ENCODE measurements around the gene CENPP. TPM values are rescaled to one million over a fixed set of nuclear protein-coding genes. Genes with fewer than 3 reads are reported as not detected.

CENPP gene
- polyA plus RNA-seq, 2 of the 4 experiments (the other 2 are of a cell fraction) = 7.2 to 13.4 TPM

DNA sequence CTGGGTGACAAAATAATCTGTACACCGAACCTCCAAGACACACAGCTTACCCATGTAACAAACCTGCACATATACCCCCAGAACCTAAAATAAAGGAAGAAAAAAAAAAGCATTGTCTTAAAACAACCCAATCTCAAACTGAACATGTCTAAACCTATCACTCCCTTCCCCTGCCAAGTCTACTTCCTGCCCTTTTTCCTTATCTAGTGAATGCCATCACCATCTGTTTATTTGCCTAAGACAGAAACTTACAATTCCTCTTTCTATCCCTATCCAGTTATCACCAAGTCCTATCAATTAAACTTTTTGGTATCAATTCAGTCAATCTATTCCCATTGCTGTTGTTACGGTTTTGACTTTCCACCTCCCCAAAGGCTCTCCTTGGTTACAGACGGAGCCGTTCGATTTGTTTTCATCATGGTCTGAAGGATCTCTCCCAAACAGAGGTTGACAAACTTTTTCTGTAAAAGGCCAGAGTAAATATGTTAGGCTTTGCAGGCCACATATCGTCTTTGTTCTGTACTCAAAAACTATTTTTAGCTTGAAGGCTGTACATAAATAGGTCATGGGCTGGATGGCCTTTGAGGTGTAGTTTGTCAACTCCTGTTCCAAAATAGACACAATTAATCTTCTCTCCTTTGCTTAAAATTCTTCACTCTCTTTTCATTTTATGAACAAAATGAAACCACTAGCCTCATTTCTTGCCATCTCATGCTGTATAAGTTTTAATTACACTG is 12.7 kb upstream of the CENPP start:
- CTCF ChIA-PET = interaction anchor here (0.6 to 1.5 kb wide), 4 partner anchors 8 to 179 kb away, joined by 3 to 6 read pairs (median 4); no protein-coding TSS in a partner anchor
- WGBS (ENCODE audit: missing lambda C conversion rate) = 93% methylated on average over 6 of the region's 6 CpGs
- H3K9me3 ChIP-seq = no peaks in the 10 kb centered on the region
- FAIRE-seq = no peak
- no peak for DNase-seq (ENCODE audit: low read depth in 1 of 2, low spot score in 1 of 2)
- no peaks in the 10 kb centered on the region for H3K4me1 ChIP-seq
- POLR2A ChIA-PET = no interaction called here
- no peak overlapping the region for H3K27ac ChIP-seq
- no peak overlapping the region for H3K4me3 ChIP-seq
- TF ChIP-seq SMC3 (IDR thresholded peaks at IDR 0.05) (no peak), MAZ (IDR thresholded peaks at IDR 0.05; ENCODE audit: borderline replicate concordance, low read depth, low read length) (no peak), RNF2 (IDR thresholded peaks at IDR 0.05; ENCODE audit: borderline replicate concordance, low read depth) (no peak), RCOR1 (IDR thresholded peaks at IDR 0.05; ENCODE audit: low read depth, low read length) (no peak), PHF8 (IDR thresholded peaks at IDR 0.05; ENCODE audit: borderline replicate concordance, low read depth) (no peak), BHLHE40 (IDR thresholded peaks at IDR 0.05; ENCODE audit: low read depth, low read length) (no peak), JUN (IDR thresholded peaks at IDR 0.05) (no peak), HEYL (CRISPR knock-in tag; IDR thresholded peaks at IDR 0.05) (no peak), PBX3 (IDR thresholded peaks at IDR 0.05) (no peak), USF2 (IDR thresholded peaks at IDR 0.05) (no peak), RARB (CRISPR knock-in tag; IDR thresholded peaks at IDR 0.05) (no peak), HOXB5 (CRISPR knock-in tag; IDR thresholded peaks at IDR 0.05) (no peak), EHMT2 (IDR thresholded peaks at IDR 0.05; ENCODE audit: low read depth) (no peak), RAD21 (conservative IDR thresholded peaks at IDR 0.05 in 1 of 2, IDR thresholded peaks at IDR 0.05 in 1 of 2) (no peak)
- TF ChIP-seq, protein P1, sequence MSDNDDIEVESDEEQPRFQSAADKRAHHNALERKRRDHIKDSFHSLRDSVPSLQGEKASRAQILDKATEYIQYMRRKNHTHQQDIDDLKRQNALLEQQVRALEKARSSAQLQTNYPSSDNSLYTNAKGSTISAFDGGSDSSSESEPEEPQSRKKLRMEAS (IDR thresholded peaks at IDR 0.05) = no peak
- TF ChIP-seq, protein P2, sequence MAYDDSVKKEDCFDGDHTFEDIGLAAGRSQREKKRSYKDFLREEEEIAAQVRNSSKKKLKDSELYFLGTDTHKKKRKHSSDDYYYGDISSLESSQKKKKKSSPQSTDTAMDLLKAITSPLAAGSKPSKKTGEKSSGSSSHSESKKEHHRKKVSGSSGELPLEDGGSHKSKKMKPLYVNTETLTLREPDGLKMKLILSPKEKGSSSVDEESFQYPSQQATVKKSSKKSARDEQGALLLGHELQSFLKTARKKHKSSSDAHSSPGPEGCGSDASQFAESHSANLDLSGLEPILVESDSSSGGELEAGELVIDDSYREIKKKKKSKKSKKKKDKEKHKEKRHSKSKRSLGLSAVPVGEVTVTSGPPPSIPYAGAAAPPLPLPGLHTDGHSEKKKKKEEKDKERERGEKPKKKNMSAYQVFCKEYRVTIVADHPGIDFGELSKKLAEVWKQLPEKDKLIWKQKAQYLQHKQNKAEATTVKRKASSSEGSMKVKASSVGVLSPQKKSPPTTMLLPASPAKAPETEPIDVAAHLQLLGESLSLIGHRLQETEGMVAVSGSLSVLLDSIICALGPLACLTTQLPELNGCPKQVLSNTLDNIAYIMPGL (CRISPR knock-in tag; IDR thresholded peaks at IDR 0.05; ENCODE audit: borderline replicate concordance) = no peak
- no peak for ATAC-seq
- no peak overlapping the region for H3K4me2 ChIP-seq

DNA sequence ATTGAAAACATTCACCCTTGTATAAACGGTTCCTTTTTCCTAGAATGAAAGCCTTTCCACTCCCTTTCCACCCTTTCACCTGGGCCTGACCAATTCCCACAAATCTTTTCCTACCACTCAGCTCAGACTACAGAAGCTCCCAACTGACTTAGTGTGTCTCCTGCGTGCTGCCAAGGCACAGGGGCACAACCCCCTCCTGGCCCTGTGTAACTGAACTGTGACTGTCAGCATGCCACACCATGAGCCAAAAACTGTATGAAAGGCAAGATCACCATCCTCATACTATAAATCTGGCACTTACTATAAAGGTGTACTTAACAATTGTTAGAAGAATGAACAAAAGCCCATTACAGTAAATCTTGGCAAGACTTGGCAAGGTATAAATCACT is 12.1 kb upstream of the CENPP start:
- no peak overlapping the region for H3K4me2 ChIP-seq
- TF ChIP-seq HOXA7 (CRISPR knock-in tag; IDR thresholded peaks at IDR 0.05) (no peak), FOXS1 (CRISPR knock-in tag; IDR thresholded peaks at IDR 0.05) (no peak), MAZ (IDR thresholded peaks at IDR 0.05; ENCODE audit: borderline replicate concordance, low read depth, low read length) (no peak), ZSCAN20 (CRISPR knock-in tag; IDR thresholded peaks at IDR 0.05) (no peak)
- TF ChIP-seq, protein P3, sequence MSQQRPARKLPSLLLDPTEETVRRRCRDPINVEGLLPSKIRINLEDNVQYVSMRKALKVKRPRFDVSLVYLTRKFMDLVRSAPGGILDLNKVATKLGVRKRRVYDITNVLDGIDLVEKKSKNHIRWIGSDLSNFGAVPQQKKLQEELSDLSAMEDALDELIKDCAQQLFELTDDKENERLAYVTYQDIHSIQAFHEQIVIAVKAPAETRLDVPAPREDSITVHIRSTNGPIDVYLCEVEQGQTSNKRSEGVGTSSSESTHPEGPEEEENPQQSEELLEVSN (IDR thresholded peaks at IDR 0.05; ENCODE audit: borderline replicate concordance, low read depth) = no peak
- TF ChIP-seq, protein P4, sequence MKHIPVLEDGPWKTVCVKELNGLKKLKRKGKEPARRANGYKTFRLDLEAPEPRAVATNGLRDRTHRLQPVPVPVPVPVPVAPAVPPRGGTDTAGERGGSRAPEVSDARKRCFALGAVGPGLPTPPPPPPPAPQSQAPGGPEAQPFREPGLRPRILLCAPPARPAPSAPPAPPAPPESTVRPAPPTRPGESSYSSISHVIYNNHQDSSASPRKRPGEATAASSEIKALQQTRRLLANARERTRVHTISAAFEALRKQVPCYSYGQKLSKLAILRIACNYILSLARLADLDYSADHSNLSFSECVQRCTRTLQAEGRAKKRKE (CRISPR knock-in tag; IDR thresholded peaks at IDR 0.05; ENCODE audit: low read depth) = no peak
- CTCF ChIA-PET = interaction anchor here (0.9 to 1.5 kb wide), 4 partner anchors 9 to 179 kb away, joined by 3 to 6 read pairs (median 4); no protein-coding TSS in a partner anchor
- no peaks in the 10 kb centered on the region for H3K9me3 ChIP-seq
- H3K4me3 ChIP-seq = no peak overlapping the region
- 82% methylated on average over 2 of the region's 2 CpGs for WGBS (ENCODE audit: missing lambda C conversion rate)
- ATAC-seq (no peak), DNase-seq (ENCODE audit: low read depth in 1 of 2, low spot score in 1 of 2) (no peak), FAIRE-seq (no peak)
- H3K4me1 ChIP-seq = no peaks in the 10 kb centered on the region
- POLR2A ChIA-PET = no interaction called here
- H3K27ac ChIP-seq = no peak overlapping the region

All from A549 (cell line).